BJ (cell line): ENCODE results near the gene SLK. TPM values are rescaled to one million over a fixed set of nuclear protein-coding genes. Genes with fewer than 3 reads are reported as not detected.

Experiments
- CTCF ChIA-PET: fragments of 350-600 bp; formaldehyde crosslinking; extraction: SDS; loops from one replicate; lab custom pipeline; 2021; ENCODE audit warnings: antibody characterized with exemption, inconsistent platforms; lab: Yijun Ruan, JAX
- POLR2A ChIA-PET: fragments of 300-600 bp; sonication (Branson Sonifier 250); formaldehyde crosslinking; extraction: SDS; loops from one replicate; lab custom pipeline; 2021; ENCODE audit warnings: antibody characterized with exemption; lab: Charles Lee
- DNase-seq: peaks from one replicate; pipeline ENCODE4 v3.0.0-alpha.2; 2011; ENCODE audit warnings: low read depth
- H3K27me3 ChIP-seq: 2 replicates; pipeline ENCODE4 v1.6.0; 2011; ENCODE audit warnings: low read length; ENCODE audit not compliant: control insufficient read depth, insufficient read depth
- H3K36me3 ChIP-seq: 2 replicates; pipeline ENCODE4 v1.5.1; 2011; ENCODE audit warnings: low read length; ENCODE audit not compliant: control insufficient read depth, insufficient read depth
- H3K4me3 ChIP-seq: 2 replicates; pipeline ENCODE4 v1.5.1; 2011; ENCODE audit warnings: low read depth, mild to moderate bottlenecking, control low read depth, low read length
- polyA plus RNA-seq: library from polyadenylated mRNA; depleted of rRNA; stranded (reverse); fragments of >200 nt; gene quantifications from 2 replicates; pipeline ENCODE4 v1.2.3, GENCODE V29; 2011
- TF ChIP-seq, protein P1 (sequence below): IDR thresholded peaks from 2 replicates; pipeline ENCODE4 v1.5.1; 2011; ENCODE audit warnings: low read depth, mild to moderate bottlenecking, control low read depth, inconsistent platforms, low read length, moderate library complexity; ENCODE audit not compliant: insufficient read depth

Gene SLK
- polyA plus RNA-seq, 1 experiment: 3.5 TPM

DNA sequence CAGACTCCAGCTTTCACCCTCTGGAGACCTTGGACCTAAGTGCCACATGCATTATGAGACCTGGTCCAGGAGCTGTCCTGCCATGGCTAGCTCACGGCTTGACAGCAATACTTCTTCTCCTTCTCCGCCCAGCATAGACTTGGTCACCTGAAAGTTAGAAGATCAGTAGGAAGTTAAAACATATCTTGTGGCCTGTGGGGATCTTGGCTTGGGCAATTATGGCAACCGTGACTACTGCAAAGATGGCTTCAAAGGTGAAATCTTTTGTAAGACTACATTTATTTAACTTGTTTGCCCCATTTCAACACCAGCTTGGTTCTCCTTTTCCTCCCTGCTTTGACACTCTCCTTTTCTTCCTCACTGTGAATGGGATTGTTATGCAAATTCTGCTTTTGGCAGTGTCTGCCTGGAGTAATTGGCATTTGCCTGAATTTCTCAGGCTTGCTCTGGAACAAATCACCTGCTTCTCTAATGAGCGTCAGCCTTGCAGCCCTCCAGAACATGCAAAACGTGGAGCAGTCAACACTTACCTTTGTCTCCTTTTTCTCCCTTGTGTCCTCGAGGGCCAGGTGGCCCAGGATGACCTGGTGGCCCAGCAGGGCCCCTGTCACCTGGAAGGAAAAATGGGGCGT lies 65.3 kb downstream of the SLK start:
- CTCF ChIA-PET: interaction anchor here (1.3 to 1.8 kb wide), 2 partner anchors 144 to 147 kb away, joined by 5 read pairs; no protein-coding TSS in a partner anchor

GRCh38 chr10:104033401-104033930 lies 66.5 kb downstream of the SLK start:
- CTCF ChIA-PET: interaction anchor here (0.8 to 1.4 kb wide), 3 partner anchors 11 to 241 kb away, joined by 3 to 5 read pairs (median 5); no protein-coding TSS in a partner anchor
- no peak for DNase-seq
- POLR2A ChIA-PET: no interaction called here
- Histone ChIP-seq H3K4me3 (no peak overlapping the region), H3K27me3 (no peaks in the 10 kb centered on the region), H3K36me3 (no peaks in the 10 kb centered on the region)
- TF ChIP-seq, protein P1, sequence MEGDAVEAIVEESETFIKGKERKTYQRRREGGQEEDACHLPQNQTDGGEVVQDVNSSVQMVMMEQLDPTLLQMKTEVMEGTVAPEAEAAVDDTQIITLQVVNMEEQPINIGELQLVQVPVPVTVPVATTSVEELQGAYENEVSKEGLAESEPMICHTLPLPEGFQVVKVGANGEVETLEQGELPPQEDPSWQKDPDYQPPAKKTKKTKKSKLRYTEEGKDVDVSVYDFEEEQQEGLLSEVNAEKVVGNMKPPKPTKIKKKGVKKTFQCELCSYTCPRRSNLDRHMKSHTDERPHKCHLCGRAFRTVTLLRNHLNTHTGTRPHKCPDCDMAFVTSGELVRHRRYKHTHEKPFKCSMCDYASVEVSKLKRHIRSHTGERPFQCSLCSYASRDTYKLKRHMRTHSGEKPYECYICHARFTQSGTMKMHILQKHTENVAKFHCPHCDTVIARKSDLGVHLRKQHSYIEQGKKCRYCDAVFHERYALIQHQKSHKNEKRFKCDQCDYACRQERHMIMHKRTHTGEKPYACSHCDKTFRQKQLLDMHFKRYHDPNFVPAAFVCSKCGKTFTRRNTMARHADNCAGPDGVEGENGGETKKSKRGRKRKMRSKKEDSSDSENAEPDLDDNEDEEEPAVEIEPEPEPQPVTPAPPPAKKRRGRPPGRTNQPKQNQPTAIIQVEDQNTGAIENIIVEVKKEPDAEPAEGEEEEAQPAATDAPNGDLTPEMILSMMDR: no peak

More for the DNA sequence above, 65.3 kb downstream of the SLK start:
- no peak for DNase-seq
- POLR2A ChIA-PET: interaction anchor here (0.6 kb wide), 1 partner anchor 41 kb away, joined by 4 read pairs; no protein-coding TSS in a partner anchor
- peaks cover 3% of the 10 kb centered on the region; the same call in 1 of the 2 replicates for H3K36me3 ChIP-seq
- TF ChIP-seq, protein P1: no peak
- no peaks in the 10 kb centered on the region for H3K27me3 ChIP-seq
- no peak overlapping the region for H3K4me3 ChIP-seq

- Histone ChIP-seq H3K27me3 (no peaks in the 10 kb centered on the region), H3K4me3 (no peak overlapping the region), H3K36me3 (no peaks in the 10 kb centered on the region)
- CTCF ChIA-PET: interaction anchor here (0.8 to 1.4 kb wide), 3 partner anchors 11 to 240 kb away, joined by 3 to 5 read pairs (median 5); no protein-coding TSS in a partner anchor
- DNase-seq: no peak
- POLR2A ChIA-PET: no interaction called here
- TF ChIP-seq, protein P1: no peak
These were observed 67.0 kb downstream of the SLK start for GRCh38 chr10:104033966-104034365.

GRCh38 chr10:104034401-104035193 lies 67.7 kb downstream of the SLK start:
- Histone ChIP-seq H3K4me3 (no peak overlapping the region), H3K27me3 (no peaks in the 10 kb centered on the region), H3K36me3 (no peaks in the 10 kb centered on the region)
- ChIA-PET CTCF (interaction anchor here (0.8 to 1.4 kb wide), 3 partner anchors 10 to 240 kb away, joined by 3 to 5 read pairs (median 5); no protein-coding TSS in a partner anchor), POLR2A (no interaction called here)
- no peak for DNase-seq
- TF ChIP-seq, protein P1: no peak
